IMR-90 (cell line): ENCODE results near the gene SNX5. TPM values are rescaled to one million over a fixed set of nuclear protein-coding genes. Genes with fewer than 3 reads are reported as not detected.

ENCODE experiments used
- ATAC-seq: fragments of 200-7000 bp; cut with Tn5 transposase; 2 replicates; pipeline ENCODE4 v1.9.1; 2020; ENCODE audit warnings: low read depth, mild to moderate bottlenecking, moderate library complexity
- BruUV-seq: library from RNA; stranded (reverse); fragments of 400-500 nt; replicated peaks from 2 replicates; lab custom pipeline; 2021; lab: Mats Ljungman, UMichigan
- CTCF ChIA-PET: fragments of 300-600 bp; formaldehyde crosslinking; extraction: SDS; loops from one replicate; lab custom pipeline; 2021; ENCODE audit warnings: antibody characterized with exemption; lab: Yijun Ruan, JAX
- POLR2A ChIA-PET: fragments of 300-600 bp; sonication (Branson Sonifier 250); formaldehyde crosslinking; loops from one replicate; lab custom pipeline; 2022; ENCODE audit warnings: antibody characterized with exemption; ENCODE audit not compliant: unreplicated experiment; lab: Charles Lee
- DNase-seq: peaks from one replicate; pipeline ENCODE4 v3.0.0; 2013
- H2AFZ ChIP-seq: replicated peaks from 2 replicates; pipeline ENCODE3; 2013; ENCODE audit warnings: low read length, mild to moderate bottlenecking; ENCODE audit not compliant: poor library complexity
- H2AK5ac ChIP-seq: 2 replicates; pipeline ENCODE4 v1.6.1; 2013; ENCODE audit warnings: low read depth, low read length, inconsistent platforms
- H2AK9ac ChIP-seq: replicated peaks from 2 replicates; pipeline ENCODE3; 2013; ENCODE audit warnings: mild to moderate bottlenecking, low read depth, low read length, moderate library complexity; ENCODE audit not compliant: poor library complexity
- H2BK120ac ChIP-seq: 2 replicates; pipeline ENCODE4 v1.6.1; 2013; ENCODE audit warnings: low read depth, low read length, inconsistent platforms
- H2BK15ac ChIP-seq: 3 replicates; pipeline ENCODE4 v1.6.1; 2013; ENCODE audit warnings: low read depth, low read length, inconsistent platforms
- H2BK20ac ChIP-seq: 2 replicates; pipeline ENCODE4 v1.6.1; 2013; ENCODE audit warnings: low read depth, mild to moderate bottlenecking, inconsistent platforms, low read length, moderate library complexity
- H2BK5ac ChIP-seq: 2 replicates; pipeline ENCODE4 v1.6.1; 2013; ENCODE audit warnings: mild to moderate bottlenecking, low read depth, low read length, inconsistent platforms; ENCODE audit not compliant: poor library complexity, severe bottlenecking
- H3K14ac ChIP-seq: replicated peaks from 2 replicates; pipeline ENCODE4 v1.6.1; 2013; ENCODE audit warnings: low read depth, low read length, inconsistent platforms
- H3K18ac ChIP-seq: 2 replicates; pipeline ENCODE4 v1.6.1; 2013; ENCODE audit warnings: low read depth, low read length, control low read depth
- H3K23ac ChIP-seq: 2 replicates; pipeline ENCODE4 v1.6.1; 2013; ENCODE audit warnings: low read depth, low read length, inconsistent platforms
- H3K27ac ChIP-seq: 2 replicates; pipeline ENCODE4 v1.5.1; 2013; ENCODE audit warnings: mild to moderate bottlenecking, control low read depth, low read length; ENCODE audit not compliant: insufficient read depth
- H3K27me3 ChIP-seq: 2 replicates; pipeline ENCODE4 v1.6.1; 2013; ENCODE audit warnings: low read length; ENCODE audit not compliant: control insufficient read depth, insufficient read depth
- H3K36me3 ChIP-seq: 2 replicates; pipeline ENCODE4 v1.6.1; 2013; ENCODE audit warnings: low read length, mixed read lengths; ENCODE audit not compliant: control insufficient read depth, insufficient read depth
- H3K4ac ChIP-seq: 2 replicates; pipeline ENCODE4 v1.6.1; 2013; ENCODE audit warnings: low read depth, low read length, inconsistent platforms
- H3K4me1 ChIP-seq: 2 replicates; pipeline ENCODE4 v1.6.1; 2013; ENCODE audit warnings: low read length, mixed read lengths; ENCODE audit not compliant: control insufficient read depth, insufficient read depth
- H3K4me2 ChIP-seq: 2 replicates; pipeline ENCODE4 v1.6.1; 2013; ENCODE audit warnings: low read depth, mild to moderate bottlenecking, control low read depth, low read length, moderate library complexity
- H3K4me3 ChIP-seq: 2 replicates; pipeline ENCODE4 v1.5.1; 2013; ENCODE audit warnings: low read depth, mild to moderate bottlenecking, control low read depth, low read length, moderate library complexity; ENCODE audit not compliant: insufficient read depth
- H3K56ac ChIP-seq: 2 replicates; pipeline ENCODE4 v1.6.1; 2013; ENCODE audit warnings: low read length, inconsistent platforms; ENCODE audit not compliant: insufficient read depth; ENCODE audit errors: extremely low read depth
- H3K79me1 ChIP-seq, 2 experiments: 2 replicates each; pipeline ENCODE4 v1.6.1; 2013; ENCODE audit warnings: low read length in 2 of 2, inconsistent platforms in 1 of 2, low read depth in 1 of 2
- H3K9ac ChIP-seq: 2 replicates; pipeline ENCODE4 v1.6.1; 2013; ENCODE audit warnings: low read depth, low read length, control low read depth
- H3K9me1 ChIP-seq: 2 replicates; pipeline ENCODE4 v1.6.1; 2013; ENCODE audit warnings: low read length, inconsistent platforms; ENCODE audit not compliant: insufficient read depth
- H3K9me3 ChIP-seq: 2 replicates; pipeline ENCODE4 v1.6.1; 2013; ENCODE audit warnings: low read length; ENCODE audit not compliant: control insufficient read depth, insufficient read depth
- H4K20me1 ChIP-seq: 2 replicates; pipeline ENCODE4 v1.6.1; 2013; ENCODE audit warnings: low read length, inconsistent platforms; ENCODE audit not compliant: insufficient read depth
- H4K5ac ChIP-seq: 2 replicates; pipeline ENCODE4 v1.6.1; 2013; ENCODE audit warnings: mild to moderate bottlenecking, low read depth, low read length, control low read depth
- H4K8ac ChIP-seq, 2 experiments: 2 replicates each; pipeline ENCODE4 v1.6.1; 2013; ENCODE audit warnings: low read depth in 2 of 2, low read length in 2 of 2, control low read depth in 1 of 2, inconsistent platforms in 1 of 2
- H4K91ac ChIP-seq: 2 replicates; pipeline ENCODE4 v1.6.1; 2013; ENCODE audit warnings: low read depth, low read length, inconsistent platforms; ENCODE audit not compliant: insufficient read depth
- RCOR1 ChIP-seq: IDR thresholded peaks from 2 replicates; pipeline ENCODE4 v1.6.1; 2012; ENCODE audit warnings: mild to moderate bottlenecking, low read length, improper control_type of control experiment; ENCODE audit not compliant: insufficient replicate concordance
- RFX5 ChIP-seq: IDR thresholded peaks from 2 replicates; pipeline ENCODE4 v1.8.0; 2012; ENCODE audit warnings: low read depth, mild to moderate bottlenecking, low read length, moderate library complexity
- WGBS, 2 experiments: methylation state at CpG; one replicate each; pipeline versions ENCODE4 v1.1.5 to v1.1.7; 2013; ENCODE audit warnings: missing lambda C conversion rate in 2 of 2; ENCODE audit not compliant: insufficient read length in 1 of 2; ENCODE audit errors: extremely low coverage in 2 of 2; 5-methylcytosine and 5-hydroxymethylcytosine counted together
- dilution Hi-C: fragments of 300-500 bp; cut with HindIII; formaldehyde crosslinking; loops from one replicate; pipeline ENCODE4 v1.14.3; 2018; ENCODE audit warnings: low sequenced_read_pairs; ENCODE audit not compliant: unreplicated experiment
- in situ Hi-C: fragments of 300-500 bp; cut with MboI; formaldehyde crosslinking; loops from 3 replicates; pipeline ENCODE4 v1.14.3; 2019; ENCODE audit warnings: low sequenced_read_pairs, inconsistent platforms, mixed read lengths
- intact Hi-C: fragments of 100-400 bp; cut with micrococcal nuclease; formaldehyde crosslinking; loops from 2 replicates; pipeline ENCODE4 v1.10.0; 2022
- polyA plus RNA-seq, 3 experiments: library from polyadenylated mRNA; depleted of rRNA; stranded (reverse); fragments of >200 nt; gene quantifications; 2 replicates each; pipeline ENCODE4 v1.2.3, GENCODE V29; 2012; ENCODE audit warnings: low replicate concordance in 1 of 3
- total RNA-seq: library from RNA; depleted of rRNA; stranded (reverse); fragments of >200 nt; gene quantifications from 2 replicates; pipeline ENCODE4 v1.2.3, GENCODE V29; 2012
- TF ChIP-seq, protein P1 (sequence below): conservative IDR thresholded peaks from 2 replicates; pipeline ENCODE4 v1.5.1; 2012; ENCODE audit warnings: mild to moderate bottlenecking, low read depth, low read length, improper control_type of control experiment

Gene SNX5
- total and polyA plus RNA-seq, 2 of the 4 experiments (the other 2 are of a cell fraction), result 65.4 to 92.8 TPM

DNA sequence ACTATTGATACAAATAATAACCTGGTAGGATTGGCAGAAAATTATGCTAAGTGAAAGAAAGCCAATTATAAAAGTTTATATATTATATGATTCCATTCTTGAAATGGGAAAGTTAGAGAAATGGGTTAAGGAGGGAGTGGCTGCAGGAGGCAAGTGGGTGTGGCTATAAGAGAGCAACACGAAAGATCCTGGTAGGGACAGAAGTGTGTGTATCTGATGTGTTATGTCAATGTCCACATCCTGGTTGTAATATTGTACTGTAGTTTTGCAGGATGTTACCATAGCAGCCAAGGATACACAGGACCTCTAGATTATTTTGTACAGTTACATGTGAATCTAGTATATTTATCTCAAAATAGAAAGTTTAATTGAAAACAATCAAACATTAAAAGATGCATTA is 46.8 kb downstream of the SNX5 start:
- H3K79me1 ChIP-seq, result no peaks in the 10 kb centered on the region
- TF ChIP-seq RCOR1 (no peak), RFX5 (no peak)
- TF ChIP-seq, protein P1, sequence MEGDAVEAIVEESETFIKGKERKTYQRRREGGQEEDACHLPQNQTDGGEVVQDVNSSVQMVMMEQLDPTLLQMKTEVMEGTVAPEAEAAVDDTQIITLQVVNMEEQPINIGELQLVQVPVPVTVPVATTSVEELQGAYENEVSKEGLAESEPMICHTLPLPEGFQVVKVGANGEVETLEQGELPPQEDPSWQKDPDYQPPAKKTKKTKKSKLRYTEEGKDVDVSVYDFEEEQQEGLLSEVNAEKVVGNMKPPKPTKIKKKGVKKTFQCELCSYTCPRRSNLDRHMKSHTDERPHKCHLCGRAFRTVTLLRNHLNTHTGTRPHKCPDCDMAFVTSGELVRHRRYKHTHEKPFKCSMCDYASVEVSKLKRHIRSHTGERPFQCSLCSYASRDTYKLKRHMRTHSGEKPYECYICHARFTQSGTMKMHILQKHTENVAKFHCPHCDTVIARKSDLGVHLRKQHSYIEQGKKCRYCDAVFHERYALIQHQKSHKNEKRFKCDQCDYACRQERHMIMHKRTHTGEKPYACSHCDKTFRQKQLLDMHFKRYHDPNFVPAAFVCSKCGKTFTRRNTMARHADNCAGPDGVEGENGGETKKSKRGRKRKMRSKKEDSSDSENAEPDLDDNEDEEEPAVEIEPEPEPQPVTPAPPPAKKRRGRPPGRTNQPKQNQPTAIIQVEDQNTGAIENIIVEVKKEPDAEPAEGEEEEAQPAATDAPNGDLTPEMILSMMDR, result no peak
- H3K27ac ChIP-seq, result no peak overlapping the region
- no peak overlapping the region for H3K18ac ChIP-seq
- H4K8ac ChIP-seq, result no peak overlapping the region
- H3K9ac ChIP-seq, result no peak overlapping the region
- no peak overlapping the region for H3K56ac ChIP-seq
- no peak overlapping the region for H2AK5ac ChIP-seq
- WGBS, 2 experiments, result 17% methylated on average over 1 of the region's 1 CpG; no CpG with 5 or more reads in 1 of the 2 experiments
- ChIA-PET CTCF (interaction anchor here (0.6 kb wide), 1 partner anchor 476 kb away, joined by 4 read pairs; no protein-coding TSS in a partner anchor), POLR2A (no interaction called here)
- H2BK120ac ChIP-seq, result no peak overlapping the region
- H2BK20ac ChIP-seq, result no peak overlapping the region
- BruUV-seq, result no TSS peak
- no peak overlapping the region for H2AK9ac ChIP-seq
- H4K91ac ChIP-seq, result no peak overlapping the region
- DNase-seq (no peak), ATAC-seq (no peak)
- intact Hi-C loops, result no loop called here
- H3K4me2 ChIP-seq, result no peak overlapping the region
- no peak overlapping the region for H2BK5ac ChIP-seq
- no peak overlapping the region for H3K4me3 ChIP-seq
- H3K4me1 ChIP-seq, result peaks cover 4% of the 10 kb centered on the region
- H3K23ac ChIP-seq, result no peak overlapping the region
- dilution Hi-C loops, result no loop called here
- in situ Hi-C loops, result loop anchor here (10.0 kb wide), 1 partner anchor 407 kb away; no protein-coding TSS in a partner anchor
- no peak overlapping the region for H2BK15ac ChIP-seq
- no peaks in the 10 kb centered on the region for H3K9me1 ChIP-seq
- no peaks in the 10 kb centered on the region for H3K36me3 ChIP-seq
- H2AFZ ChIP-seq, result no peak overlapping the region
- H3K4ac ChIP-seq, result no peak overlapping the region
- H3K9me3 ChIP-seq, result no peaks in the 10 kb centered on the region
- H4K5ac ChIP-seq, result no peak overlapping the region
- no peaks in the 10 kb centered on the region for H4K20me1 ChIP-seq
- peaks cover 7% of the 10 kb centered on the region for H3K27me3 ChIP-seq
- H3K14ac ChIP-seq, result no peak overlapping the region
